ENCODE data around the gene PFKFB4. TPM values are rescaled to one million over a fixed set of nuclear protein-coding genes. Genes with fewer than 3 reads are reported as not detected.
"Not testable (repeated sequence)": the region's sequence is repeated elsewhere in the genome, so short reads cannot be mapped to it uniquely, and the experiment has no call there.

PFKFB4 gene
- total RNA-seq, 1 donor from 2014 or later: 19.9 TPM

DNA sequence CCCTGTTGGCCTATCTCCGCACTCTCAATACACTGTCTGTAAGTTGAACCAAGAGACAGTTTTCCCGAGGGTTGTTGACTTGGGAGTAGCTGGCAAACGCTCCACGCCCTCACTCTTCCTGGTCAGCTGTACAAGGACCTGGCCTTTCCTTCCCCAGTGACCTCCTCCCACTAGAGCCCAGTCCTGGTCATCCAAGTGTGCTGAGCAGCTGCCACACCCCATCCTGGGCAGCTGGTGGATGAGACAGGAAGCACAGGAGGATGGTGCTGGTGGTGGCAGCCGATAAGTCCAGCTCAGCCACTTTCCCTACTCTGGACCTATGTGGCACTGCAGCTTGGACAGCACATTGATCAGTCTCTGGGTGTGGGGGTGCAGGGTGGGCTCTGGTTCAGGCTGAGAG, 19.8 kb downstream of the PFKFB4 start:
- Mint-ChIP-seq H3K4me3 (ENCODE audit: unreplicated experiment) (no peak overlapping the region), H3K27ac (ENCODE audit: unreplicated experiment) (no peak overlapping the region), H3K36me3 (ENCODE audit: low read depth) (peaks cover 40% of the 10 kb centered on the region), H3K9me3 (ENCODE audit: low read depth) (no peaks in the 10 kb centered on the region), H3K4me1 (ENCODE audit: low read depth) (no peaks in the 10 kb centered on the region), H3K27me3 (ENCODE audit: low read depth) (no peaks in the 10 kb centered on the region)
- TF ChIP-seq, protein P1, sequence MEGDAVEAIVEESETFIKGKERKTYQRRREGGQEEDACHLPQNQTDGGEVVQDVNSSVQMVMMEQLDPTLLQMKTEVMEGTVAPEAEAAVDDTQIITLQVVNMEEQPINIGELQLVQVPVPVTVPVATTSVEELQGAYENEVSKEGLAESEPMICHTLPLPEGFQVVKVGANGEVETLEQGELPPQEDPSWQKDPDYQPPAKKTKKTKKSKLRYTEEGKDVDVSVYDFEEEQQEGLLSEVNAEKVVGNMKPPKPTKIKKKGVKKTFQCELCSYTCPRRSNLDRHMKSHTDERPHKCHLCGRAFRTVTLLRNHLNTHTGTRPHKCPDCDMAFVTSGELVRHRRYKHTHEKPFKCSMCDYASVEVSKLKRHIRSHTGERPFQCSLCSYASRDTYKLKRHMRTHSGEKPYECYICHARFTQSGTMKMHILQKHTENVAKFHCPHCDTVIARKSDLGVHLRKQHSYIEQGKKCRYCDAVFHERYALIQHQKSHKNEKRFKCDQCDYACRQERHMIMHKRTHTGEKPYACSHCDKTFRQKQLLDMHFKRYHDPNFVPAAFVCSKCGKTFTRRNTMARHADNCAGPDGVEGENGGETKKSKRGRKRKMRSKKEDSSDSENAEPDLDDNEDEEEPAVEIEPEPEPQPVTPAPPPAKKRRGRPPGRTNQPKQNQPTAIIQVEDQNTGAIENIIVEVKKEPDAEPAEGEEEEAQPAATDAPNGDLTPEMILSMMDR (IDR thresholded peaks at IDR 0.05): no peak
- DNase-seq (ENCODE audit: low spot score): no peak

DNA sequence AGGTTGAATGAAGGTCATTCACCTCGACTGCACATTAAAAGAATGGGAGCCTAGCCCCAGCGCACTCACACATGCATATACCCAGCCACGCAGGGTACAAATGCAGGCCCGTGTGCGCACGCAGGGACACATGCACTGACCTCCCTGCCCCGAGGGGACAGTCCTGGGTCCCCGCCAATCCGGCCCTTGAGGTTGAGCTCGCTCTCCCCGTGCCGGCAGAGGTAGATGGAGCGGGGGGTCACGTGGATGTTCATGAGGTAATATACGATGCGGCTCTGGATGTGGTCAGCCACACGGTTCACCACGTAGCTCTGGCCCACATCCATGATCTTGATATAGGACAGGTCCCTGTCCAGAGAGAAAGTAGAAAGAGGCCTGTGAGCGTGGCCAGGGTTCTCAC, 20.5 kb downstream of the PFKFB4 start:
- Mint-ChIP-seq H3K4me1 (ENCODE audit: low read depth) (no peaks in the 10 kb centered on the region), H3K36me3 (ENCODE audit: low read depth) (peaks cover 40% of the 10 kb centered on the region)
- TF ChIP-seq, protein P1 (IDR thresholded peaks at IDR 0.05): no peak

DNA sequence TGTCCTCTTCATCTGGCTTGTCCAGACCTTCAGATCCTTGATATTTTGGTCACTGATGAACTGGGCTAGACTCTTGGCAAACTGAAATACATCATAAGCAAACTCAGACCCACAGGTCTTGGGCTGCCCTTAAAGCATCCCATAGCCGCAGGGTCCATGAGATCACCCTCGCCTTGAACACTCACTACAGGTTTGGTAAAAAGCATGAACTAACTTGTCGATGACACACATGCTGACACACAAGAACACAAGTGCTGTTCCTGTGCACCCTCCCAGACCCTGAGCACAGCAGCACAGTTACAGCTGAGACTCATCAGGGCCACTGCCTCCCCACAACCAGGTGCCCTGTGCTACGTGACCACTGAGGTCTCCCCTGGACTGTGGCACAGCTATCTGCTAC, 21.0 kb downstream of the PFKFB4 start:
- DNase-seq (ENCODE audit: low spot score): no peak
- Mint-ChIP-seq H3K4me3 (ENCODE audit: unreplicated experiment) (no peak overlapping the region), H3K9me3 (ENCODE audit: low read depth) (no peaks in the 10 kb centered on the region), H3K27me3 (ENCODE audit: low read depth) (no peaks in the 10 kb centered on the region), H3K36me3 (ENCODE audit: low read depth) (peaks cover 40% of the 10 kb centered on the region), H3K4me1 (ENCODE audit: low read depth) (no peaks in the 10 kb centered on the region), H3K27ac (ENCODE audit: unreplicated experiment) (no peak overlapping the region)
- TF ChIP-seq, protein P1 (IDR thresholded peaks at IDR 0.05): no peak

More for the DNA sequence above, 20.5 kb downstream of the PFKFB4 start:
- Mint-ChIP-seq H3K9me3 (ENCODE audit: low read depth) (no peaks in the 10 kb centered on the region), H3K27ac (ENCODE audit: unreplicated experiment) (no peak overlapping the region), H3K4me3 (ENCODE audit: unreplicated experiment) (no peak overlapping the region), H3K27me3 (ENCODE audit: low read depth) (no peaks in the 10 kb centered on the region)
- no peak for DNase-seq (ENCODE audit: low spot score)

DNA sequence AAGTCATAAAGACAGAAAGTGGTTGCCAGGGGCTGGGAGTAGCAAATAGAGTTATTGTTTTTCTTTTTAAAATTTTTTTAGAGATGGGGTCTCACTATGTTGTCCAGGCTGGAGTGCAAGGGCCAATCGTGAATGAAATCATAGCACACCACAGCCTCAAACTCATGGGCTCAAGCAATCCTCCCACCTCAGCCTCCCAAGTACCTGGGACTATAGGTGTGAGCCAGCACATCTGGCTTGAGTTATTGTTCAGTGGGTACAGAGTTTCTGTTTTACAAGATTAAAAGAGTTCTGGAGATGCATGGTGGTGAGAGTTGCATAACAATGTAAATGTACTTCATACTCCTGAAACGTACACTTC, 23.6 kb downstream of the PFKFB4 start:
- DNase-seq (ENCODE audit: low spot score): no peak
- Mint-ChIP-seq H3K4me1 (ENCODE audit: low read depth) (no peaks in the 10 kb centered on the region), H3K36me3 (ENCODE audit: low read depth) (peaks cover 35% of the 10 kb centered on the region), H3K27me3 (ENCODE audit: low read depth) (no peaks in the 10 kb centered on the region), H3K27ac (ENCODE audit: unreplicated experiment) (no peak overlapping the region), H3K9me3 (ENCODE audit: low read depth) (no peaks in the 10 kb centered on the region), H3K4me3 (ENCODE audit: unreplicated experiment) (no peak overlapping the region)
- TF ChIP-seq, protein P1 (IDR thresholded peaks at IDR 0.05): no peak

DNA sequence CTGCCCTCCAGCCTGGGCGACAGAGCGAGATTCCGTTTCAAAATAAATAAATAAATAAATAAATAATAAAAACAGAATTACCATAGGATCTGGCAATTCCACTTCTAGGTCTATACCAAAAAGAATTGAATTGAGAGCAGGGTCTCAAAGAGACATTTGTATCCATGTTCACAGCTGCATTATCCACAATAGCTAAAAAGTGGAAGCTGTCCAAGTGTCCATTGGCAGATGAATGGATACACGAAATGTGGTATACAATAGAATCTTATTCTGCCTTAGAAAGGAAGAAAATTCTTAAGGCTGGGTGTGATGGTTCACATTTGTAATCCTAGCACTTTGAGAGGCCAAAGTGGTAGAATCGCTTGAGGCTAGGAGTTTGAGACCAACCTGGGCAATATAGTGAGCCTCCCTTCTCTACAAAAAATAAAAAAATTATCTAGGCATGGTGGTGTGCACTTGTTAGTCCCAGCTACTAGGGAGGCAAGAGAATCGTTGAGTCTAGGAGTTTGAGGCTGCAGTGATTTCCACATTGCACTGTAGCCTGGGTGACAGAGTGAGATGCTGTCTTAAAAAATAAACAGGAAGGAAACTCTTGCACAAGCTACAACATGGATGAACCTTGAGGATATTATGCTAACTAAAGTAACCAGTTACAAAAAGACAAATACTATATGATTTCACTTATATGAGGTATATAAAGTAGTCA, 24.2 kb downstream of the PFKFB4 start:
- DNase-seq (ENCODE audit: low spot score): no peak

DNA sequence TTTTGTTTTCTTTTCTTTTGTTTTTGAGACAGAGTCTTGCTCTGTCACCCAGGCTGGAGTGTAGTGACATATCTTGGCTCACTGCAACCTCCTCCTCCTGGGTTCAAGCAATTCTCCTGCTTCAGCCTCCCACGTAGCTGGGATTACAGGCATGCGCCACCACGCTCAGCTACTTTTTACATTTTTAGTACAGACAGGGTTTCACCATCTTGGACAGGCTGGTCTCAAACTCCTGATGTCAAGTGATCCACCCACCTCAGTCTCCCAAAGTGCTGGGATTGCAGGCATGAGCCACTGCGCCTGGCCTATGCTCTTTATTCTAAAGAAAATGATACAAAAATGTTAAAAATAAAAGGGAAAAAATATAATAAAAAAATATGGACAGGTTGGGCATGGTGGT, 25.9 kb downstream of the PFKFB4 start:
- peaks cover 35% of the 10 kb centered on the region for H3K36me3 Mint-ChIP-seq (ENCODE audit: low read depth)
- not testable (repeated sequence) for H3K4me1 Mint-ChIP-seq (ENCODE audit: low read depth); H3K27ac Mint-ChIP-seq (ENCODE audit: unreplicated experiment); H3K27me3 Mint-ChIP-seq (ENCODE audit: low read depth); DNase-seq (ENCODE audit: low spot score); H3K4me3 Mint-ChIP-seq (ENCODE audit: unreplicated experiment); H3K9me3 Mint-ChIP-seq (ENCODE audit: low read depth)

More for the DNA sequence above, 24.2 kb downstream of the PFKFB4 start:
- peaks cover 37% of the 10 kb centered on the region for H3K36me3 Mint-ChIP-seq (ENCODE audit: low read depth)
- H3K27me3 Mint-ChIP-seq (ENCODE audit: low read depth): no peaks in the 10 kb centered on the region
- no peaks in the 10 kb centered on the region for H3K9me3 Mint-ChIP-seq (ENCODE audit: low read depth)
- H3K4me3 Mint-ChIP-seq (ENCODE audit: unreplicated experiment): no peak overlapping the region
- H3K27ac Mint-ChIP-seq (ENCODE audit: unreplicated experiment): no peak overlapping the region
- TF ChIP-seq, protein P1 (IDR thresholded peaks at IDR 0.05): no peak
- no peaks in the 10 kb centered on the region for H3K4me1 Mint-ChIP-seq (ENCODE audit: low read depth)
